Measurements from ENCODE around the gene MYO1E. TPM values are rescaled to one million over a fixed set of nuclear protein-coding genes. Genes with fewer than 3 reads are reported as not detected.

Gene MYO1E
- total and polyA plus RNA-seq, 2 of the 8 experiments (the other 6 are each of a cell fraction or from before 2014, with no cell fraction given), result 19.6 to 142 TPM

GRCh38 chr15:59140422-59141226, 232.0 kb downstream of the MYO1E start (continued):
- TF ChIP-seq, protein P1, sequence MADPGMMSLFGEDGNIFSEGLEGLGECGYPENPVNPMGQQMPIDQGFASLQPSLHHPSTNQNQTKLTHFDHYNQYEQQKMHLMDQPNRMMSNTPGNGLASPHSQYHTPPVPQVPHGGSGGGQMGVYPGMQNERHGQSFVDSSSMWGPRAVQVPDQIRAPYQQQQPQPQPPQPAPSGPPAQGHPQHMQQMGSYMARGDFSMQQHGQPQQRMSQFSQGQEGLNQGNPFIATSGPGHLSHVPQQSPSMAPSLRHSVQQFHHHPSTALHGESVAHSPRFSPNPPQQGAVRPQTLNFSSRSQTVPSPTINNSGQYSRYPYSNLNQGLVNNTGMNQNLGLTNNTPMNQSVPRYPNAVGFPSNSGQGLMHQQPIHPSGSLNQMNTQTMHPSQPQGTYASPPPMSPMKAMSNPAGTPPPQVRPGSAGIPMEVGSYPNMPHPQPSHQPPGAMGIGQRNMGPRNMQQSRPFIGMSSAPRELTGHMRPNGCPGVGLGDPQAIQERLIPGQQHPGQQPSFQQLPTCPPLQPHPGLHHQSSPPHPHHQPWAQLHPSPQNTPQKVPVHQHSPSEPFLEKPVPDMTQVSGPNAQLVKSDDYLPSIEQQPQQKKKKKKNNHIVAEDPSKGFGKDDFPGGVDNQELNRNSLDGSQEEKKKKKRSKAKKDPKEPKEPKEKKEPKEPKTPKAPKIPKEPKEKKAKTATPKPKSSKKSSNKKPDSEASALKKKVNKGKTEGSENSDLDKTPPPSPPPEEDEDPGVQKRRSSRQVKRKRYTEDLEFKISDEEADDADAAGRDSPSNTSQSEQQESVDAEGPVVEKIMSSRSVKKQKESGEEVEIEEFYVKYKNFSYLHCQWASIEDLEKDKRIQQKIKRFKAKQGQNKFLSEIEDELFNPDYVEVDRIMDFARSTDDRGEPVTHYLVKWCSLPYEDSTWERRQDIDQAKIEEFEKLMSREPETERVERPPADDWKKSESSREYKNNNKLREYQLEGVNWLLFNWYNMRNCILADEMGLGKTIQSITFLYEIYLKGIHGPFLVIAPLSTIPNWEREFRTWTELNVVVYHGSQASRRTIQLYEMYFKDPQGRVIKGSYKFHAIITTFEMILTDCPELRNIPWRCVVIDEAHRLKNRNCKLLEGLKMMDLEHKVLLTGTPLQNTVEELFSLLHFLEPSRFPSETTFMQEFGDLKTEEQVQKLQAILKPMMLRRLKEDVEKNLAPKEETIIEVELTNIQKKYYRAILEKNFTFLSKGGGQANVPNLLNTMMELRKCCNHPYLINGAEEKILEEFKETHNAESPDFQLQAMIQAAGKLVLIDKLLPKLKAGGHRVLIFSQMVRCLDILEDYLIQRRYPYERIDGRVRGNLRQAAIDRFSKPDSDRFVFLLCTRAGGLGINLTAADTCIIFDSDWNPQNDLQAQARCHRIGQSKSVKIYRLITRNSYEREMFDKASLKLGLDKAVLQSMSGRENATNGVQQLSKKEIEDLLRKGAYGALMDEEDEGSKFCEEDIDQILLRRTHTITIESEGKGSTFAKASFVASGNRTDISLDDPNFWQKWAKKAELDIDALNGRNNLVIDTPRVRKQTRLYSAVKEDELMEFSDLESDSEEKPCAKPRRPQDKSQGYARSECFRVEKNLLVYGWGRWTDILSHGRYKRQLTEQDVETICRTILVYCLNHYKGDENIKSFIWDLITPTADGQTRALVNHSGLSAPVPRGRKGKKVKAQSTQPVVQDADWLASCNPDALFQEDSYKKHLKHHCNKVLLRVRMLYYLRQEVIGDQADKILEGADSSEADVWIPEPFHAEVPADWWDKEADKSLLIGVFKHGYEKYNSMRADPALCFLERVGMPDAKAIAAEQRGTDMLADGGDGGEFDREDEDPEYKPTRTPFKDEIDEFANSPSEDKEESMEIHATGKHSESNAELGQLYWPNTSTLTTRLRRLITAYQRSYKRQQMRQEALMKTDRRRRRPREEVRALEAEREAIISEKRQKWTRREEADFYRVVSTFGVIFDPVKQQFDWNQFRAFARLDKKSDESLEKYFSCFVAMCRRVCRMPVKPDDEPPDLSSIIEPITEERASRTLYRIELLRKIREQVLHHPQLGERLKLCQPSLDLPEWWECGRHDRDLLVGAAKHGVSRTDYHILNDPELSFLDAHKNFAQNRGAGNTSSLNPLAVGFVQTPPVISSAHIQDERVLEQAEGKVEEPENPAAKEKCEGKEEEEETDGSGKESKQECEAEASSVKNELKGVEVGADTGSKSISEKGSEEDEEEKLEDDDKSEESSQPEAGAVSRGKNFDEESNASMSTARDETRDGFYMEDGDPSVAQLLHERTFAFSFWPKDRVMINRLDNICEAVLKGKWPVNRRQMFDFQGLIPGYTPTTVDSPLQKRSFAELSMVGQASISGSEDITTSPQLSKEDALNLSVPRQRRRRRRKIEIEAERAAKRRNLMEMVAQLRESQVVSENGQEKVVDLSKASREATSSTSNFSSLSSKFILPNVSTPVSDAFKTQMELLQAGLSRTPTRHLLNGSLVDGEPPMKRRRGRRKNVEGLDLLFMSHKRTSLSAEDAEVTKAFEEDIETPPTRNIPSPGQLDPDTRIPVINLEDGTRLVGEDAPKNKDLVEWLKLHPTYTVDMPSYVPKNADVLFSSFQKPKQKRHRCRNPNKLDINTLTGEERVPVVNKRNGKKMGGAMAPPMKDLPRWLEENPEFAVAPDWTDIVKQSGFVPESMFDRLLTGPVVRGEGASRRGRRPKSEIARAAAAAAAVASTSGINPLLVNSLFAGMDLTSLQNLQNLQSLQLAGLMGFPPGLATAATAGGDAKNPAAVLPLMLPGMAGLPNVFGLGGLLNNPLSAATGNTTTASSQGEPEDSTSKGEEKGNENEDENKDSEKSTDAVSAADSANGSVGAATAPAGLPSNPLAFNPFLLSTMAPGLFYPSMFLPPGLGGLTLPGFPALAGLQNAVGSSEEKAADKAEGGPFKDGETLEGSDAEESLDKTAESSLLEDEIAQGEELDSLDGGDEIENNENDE (IDR thresholded peaks at IDR 0.05; ENCODE audit: insufficient replicate concordance, low read length), result no peak
- no peak for TF ChIP-seq CEBPB (IDR thresholded peaks at IDR 0.05; ENCODE audit: low read depth, low read length)
